GM13976 (cell line): Measurements from ENCODE around the gene EFCAB11.

Experiments
- DNase-seq: peaks from one replicate; pipeline ENCODE4 v3.0.0; 2012; ENCODE audit warnings: low spot score
- CTCF ChIP-seq: IDR thresholded peaks from 2 replicates; pipeline ENCODE4 v1.5.1; 2012; ENCODE audit warnings: borderline replicate concordance, mild to moderate bottlenecking; ENCODE audit not compliant: insufficient read depth; ENCODE audit errors: extremely low read depth, missing control alignments, control extremely low read depth
- in situ Hi-C: fragments of 300-500 bp; cut with MboI; formaldehyde crosslinking; loops from one replicate; pipeline ENCODE4 v1.12.0; 2022; ENCODE audit warnings: low sequenced_read_pairs, mixed read lengths, inconsistent platforms; ENCODE audit not compliant: unreplicated experiment

Gene EFCAB11

GRCh38 chr14:89954070-89955021 is at the start of gene EFCAB11:
EFCAB11 (minus strand) TSS chr14:89954730; CDS start chr14:89954660, 70 bp downstream.
- TF ChIP-seq CTCF: no peak
- peak; percentile 93 for DNase-seq
- in situ Hi-C loops: no loop called here

GRCh38 chr14:90003526-90004307 is 49.2 kb upstream of the EFCAB11 start:
- no peak for DNase-seq
- in situ Hi-C loops: no loop called here
- no peak for TF ChIP-seq CTCF

- in situ Hi-C loops: no loop called here
These were observed 46.4 kb upstream of the EFCAB11 start for GRCh38 chr14:90000935-90001334.

DNA sequence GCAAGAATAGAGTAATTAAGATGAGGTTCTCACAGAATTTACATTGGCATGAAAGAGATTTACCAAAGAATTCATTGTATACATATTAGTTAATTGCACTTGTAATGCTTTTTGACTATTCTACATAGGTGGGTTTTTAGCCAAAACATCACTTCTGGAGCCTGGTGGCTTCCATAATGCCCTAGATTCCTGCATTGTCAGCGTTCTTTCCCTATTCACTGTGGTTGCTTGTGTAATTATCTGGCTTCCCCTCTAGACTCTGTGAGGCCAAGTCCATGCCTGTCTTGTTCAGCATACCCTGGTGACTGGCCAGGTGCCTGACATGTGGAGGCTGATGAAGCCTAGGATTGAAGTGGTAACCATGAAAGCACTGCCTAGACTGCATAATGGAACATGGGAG is 42.4 kb upstream of the EFCAB11 start:
- no peak for TF ChIP-seq CTCF
- in situ Hi-C loops: no loop called here
- DNase-seq: no peak

More at GRCh38 chr14:90000935-90001334, 46.4 kb upstream of the EFCAB11 start:
- TF ChIP-seq CTCF: no peak
- no peak for DNase-seq

DNA sequence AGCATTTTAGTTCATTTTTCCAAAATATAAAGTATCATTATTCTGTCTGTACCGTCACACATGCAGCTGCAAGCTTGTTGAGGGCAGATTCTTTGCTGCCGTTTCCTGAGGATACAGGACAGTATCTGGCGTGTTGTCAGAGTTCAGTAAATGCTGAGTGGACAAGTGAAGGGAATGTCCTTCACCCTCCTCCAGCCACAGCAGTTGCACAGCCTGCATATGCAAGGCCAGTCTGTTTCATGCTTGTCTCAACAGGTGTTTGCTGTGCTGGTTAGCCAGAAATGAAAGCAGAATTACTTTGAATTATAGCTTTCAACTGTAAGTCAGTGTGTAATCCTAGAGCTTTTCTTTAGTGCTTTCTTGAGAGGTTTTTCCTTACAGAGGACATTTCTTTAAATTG is 37.7 kb upstream of the EFCAB11 start:
- in situ Hi-C loops: no loop called here
- TF ChIP-seq CTCF: no peak
- DNase-seq: no peak

DNA sequence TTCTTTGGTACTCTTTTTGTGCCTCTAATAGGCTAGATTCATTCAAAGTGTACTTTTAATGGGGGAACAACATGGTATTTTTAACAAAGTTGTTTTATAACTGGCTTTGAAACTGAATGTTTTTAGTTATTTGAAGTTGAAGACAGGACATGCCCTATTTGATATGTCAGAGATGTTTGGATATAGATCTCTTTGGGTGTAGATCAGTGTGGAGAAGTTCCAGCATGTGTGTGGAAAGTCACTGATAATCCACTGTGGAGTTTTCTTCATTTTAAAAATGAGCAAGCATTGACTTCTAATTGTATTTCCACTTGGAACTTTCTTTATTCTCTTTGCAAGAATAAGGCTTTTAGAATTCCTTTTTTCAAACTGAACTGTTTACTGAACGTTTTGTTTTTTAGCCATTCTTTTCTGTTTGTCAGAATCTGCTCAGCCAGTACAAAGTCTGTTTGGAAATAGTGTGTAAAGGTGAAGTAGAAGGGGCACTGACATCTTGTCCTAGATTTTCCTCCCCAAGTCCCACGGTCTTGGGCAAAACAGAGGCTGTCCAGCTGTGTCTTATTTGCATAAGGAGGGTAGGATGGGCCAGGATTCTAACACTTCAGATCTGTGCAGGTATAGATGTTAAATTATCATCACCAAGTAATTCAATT is 36.2 kb upstream of the EFCAB11 start:
- in situ Hi-C loops: no loop called here
- no peak for DNase-seq
- TF ChIP-seq CTCF: no peak
